Measurements from ENCODE around the gene MMP2. TPM values are rescaled to one million over a fixed set of nuclear protein-coding genes. Genes with fewer than 3 reads are reported as not detected.

MMP2 gene
- total and polyA plus RNA-seq, 10 of the 15 experiments (the other 5 are each of a cell fraction or from before 2014, with no cell fraction given) = 0.37 to 0.80 (median 0.59) TPM; not detected in 7

- H3K36me3 ChIP-seq (ENCODE audit: control insufficient read depth in 2 of 2, insufficient read depth in 2 of 2, low read length in 1 of 2) = no peaks in the 10 kb centered on the region
- no peak overlapping the region for H3K4me2 ChIP-seq (ENCODE audit: control insufficient read depth, insufficient read depth)
- SMC1A ChIA-PET (ENCODE audit: uncharacterized antibody, unreplicated experiment) = interaction anchor here (1.0 to 1.2 kb wide), 3 partner anchors 8 to 63 kb away, joined by 3 read pairs; no protein-coding TSS in a partner anchor
- no TSS peak for BruUV-seq (replicated peaks)
- no peaks in the 10 kb centered on the region for H3K27me3 ChIP-seq (replicated peaks in 1 of 2; ENCODE audit: control insufficient read depth in 2 of 2, insufficient read depth in 2 of 2, low read length in 1 of 2)
- H3K9ac ChIP-seq (ENCODE audit: control insufficient read depth, insufficient read depth, low read length) = no peak overlapping the region
- DNase-seq (ENCODE audit: low read depth, low spot score) (no peak), FAIRE-seq (no peak), ATAC-seq (no peak)
- H2AFZ ChIP-seq (ENCODE audit: control insufficient read depth, low read depth, low read length) = no peak overlapping the region
- CTCF ChIA-PET = no interaction called here
- RAD21 ChIA-PET (ENCODE audit: unreplicated experiment) = no interaction called here
- no peaks in the 10 kb centered on the region for H3K9me3 ChIP-seq (replicated peaks; ENCODE audit: control insufficient read depth, insufficient read depth, low read length)
- H3K79me2 ChIP-seq (ENCODE audit: control insufficient read depth, insufficient read depth, low read length) = no peaks in the 10 kb centered on the region
- TF ChIP-seq ATF7 (IDR thresholded peaks at IDR 0.05; ENCODE audit: low read depth) = no peak
- TF ChIP-seq REST (IDR thresholded peaks at IDR 0.05; ENCODE audit: low read depth, low read length) = no peak
- POLR2A ChIA-PET = no interaction called here
- intact Hi-C loops (cut with micrococcal nuclease; ENCODE audit: unreplicated experiment) = no loop called here
- H3K27ac ChIP-seq (ENCODE audit: control insufficient read depth, insufficient read depth) = no peak overlapping the region
- H4K20me1 ChIP-seq (ENCODE audit: control insufficient read depth, insufficient read depth) = no peaks in the 10 kb centered on the region
- in situ Hi-C loops (cut with MboI) = no loop called here
- 0% methylated on average over 5 of the region's 5 CpGs for WGBS (ENCODE audit: insufficient coverage, insufficient replicate concordance, low lambda C conversion rate, missing lambda C conversion rate)
- H3K4me3 ChIP-seq = no peak overlapping the region
- no peaks in the 10 kb centered on the region for H3K4me1 ChIP-seq (ENCODE audit: control insufficient read depth, insufficient read depth, low read length)
Observed at GRCh38 chr16:55435387-55435786, 43.6 kb upstream of the MMP2 start.

GRCh38 chr16:55436587-55436986 is 42.4 kb upstream of the MMP2 start:
- BruUV-seq (replicated peaks) = no TSS peak
- FAIRE-seq = no peak
- no peak overlapping the region for H3K4me3 ChIP-seq

More at GRCh38 chr16:55436587-55436986, 42.4 kb upstream of the MMP2 start:
- ChIA-PET CTCF (interaction anchor here (0.9 kb wide), 1 partner anchor 9 kb away, joined by 3 read pairs; no protein-coding TSS in a partner anchor), SMC1A (ENCODE audit: uncharacterized antibody, unreplicated experiment) (no interaction called here), RAD21 (ENCODE audit: unreplicated experiment) (interaction anchor here (1.1 kb wide), 1 partner anchor 10 kb away, joined by 4 read pairs; no protein-coding TSS in a partner anchor), POLR2A (interaction anchor here (1.3 kb wide), 1 partner anchor 9 kb away, joined by 3 read pairs; no protein-coding TSS in a partner anchor)
- H4K20me1 ChIP-seq (ENCODE audit: control insufficient read depth, insufficient read depth) = no peaks in the 10 kb centered on the region
- H3K27me3 ChIP-seq (replicated peaks in 1 of 2; ENCODE audit: control insufficient read depth in 2 of 2, insufficient read depth in 2 of 2, low read length in 1 of 2) = no peaks in the 10 kb centered on the region
- H3K36me3 ChIP-seq (ENCODE audit: control insufficient read depth in 2 of 2, insufficient read depth in 2 of 2, low read length in 1 of 2) = no peaks in the 10 kb centered on the region
- no peaks in the 10 kb centered on the region for H3K79me2 ChIP-seq (ENCODE audit: control insufficient read depth, insufficient read depth, low read length)
- WGBS (ENCODE audit: insufficient coverage, insufficient replicate concordance, low lambda C conversion rate, missing lambda C conversion rate) = 2% methylated on average over 3 of the region's 3 CpGs
- H2AFZ ChIP-seq (ENCODE audit: control insufficient read depth, low read depth, low read length) = no peak overlapping the region
- peak; percentile 69 for ATAC-seq
- intact Hi-C loops (cut with micrococcal nuclease; ENCODE audit: unreplicated experiment) = no loop called here
- TF ChIP-seq PRDM15 (CRISPR knock-in tag; IDR thresholded peaks at IDR 0.05) (no peak), IKZF1 (conservative IDR thresholded peaks at IDR 0.05) (0 out of 2 replicates have a peak, but pooled peaks have one; percentile 0)
- H3K4me2 ChIP-seq (ENCODE audit: control insufficient read depth, insufficient read depth) = no peak overlapping the region
- no peak for DNase-seq (ENCODE audit: low read depth, low spot score)
- in situ Hi-C loops (cut with MboI) = no loop called here
- no peak overlapping the region for H3K9ac ChIP-seq (ENCODE audit: control insufficient read depth, insufficient read depth, low read length)
- H3K9me3 ChIP-seq (replicated peaks; ENCODE audit: control insufficient read depth, insufficient read depth, low read length) = no peaks in the 10 kb centered on the region
- no peak overlapping the region for H3K27ac ChIP-seq (ENCODE audit: control insufficient read depth, insufficient read depth)
- H3K4me1 ChIP-seq (ENCODE audit: control insufficient read depth, insufficient read depth, low read length) = no peaks in the 10 kb centered on the region

All from GM12878 (cell line).